A549 (cell line): ENCODE data around the gene AFF3. TPM values are rescaled to one million over a fixed set of nuclear protein-coding genes. Genes with fewer than 3 reads are reported as not detected.

ENCODE experiments used
- ATAC-seq, 2 experiments: fragments of 200-7000 bp in 1 of 2; fragments of >200 bp in 1 of 2; cut with Nextera tagmentation in 1 of 2; cut with Tn5 transposase in 1 of 2; 3 replicates each; pipeline versions ENCODE4 v1.8.0 to v1.9.1; 2018 to 2020; ENCODE audit warnings: mild to moderate bottlenecking in 1 of 2, moderate library complexity in 1 of 2
- CTCF ChIA-PET: fragments of 300-600 bp; sonication (Branson Sonifier 250); formaldehyde crosslinking; extraction: SDS; loops from one replicate; lab custom pipeline; 2021; ENCODE audit warnings: antibody characterized with exemption, inconsistent platforms; lab: Yijun Ruan, JAX
- POLR2A ChIA-PET: fragments of 350-600 bp; formaldehyde crosslinking; extraction: SDS; loops from one replicate; lab custom pipeline; 2021; ENCODE audit warnings: antibody characterized with exemption, inconsistent platforms; lab: Yijun Ruan, JAX
- DNase-seq, 2 experiments: peaks; one replicate each; pipeline versions ENCODE4 v3.0.0 to v3.0.0-alpha.2; 2011 to 2016; ENCODE audit warnings: low read depth in 1 of 2, low spot score in 1 of 2
- FAIRE-seq: peaks from 2 replicates; lab custom pipeline; 2011; peaks lifted over from hg19 to GRCh38; lab: Jason Lieb, UNC
- H3K27ac ChIP-seq, 2 experiments: fragments of >200 bp; sonication (Bioruptor Twin); formaldehyde crosslinking; 3 replicates each; pipeline ENCODE4 v1.5.1; 2016 to 2017
- H3K4me1 ChIP-seq: fragments of >200 bp; sonication (Bioruptor Twin); formaldehyde crosslinking; 3 replicates; pipeline ENCODE4 v1.6.1; 2016
- H3K4me2 ChIP-seq: fragments of >200 bp; sonication (Bioruptor Twin); formaldehyde crosslinking; 3 replicates; pipeline ENCODE4 v1.6.1; 2016
- H3K4me3 ChIP-seq: fragments of >200 bp; sonication (Bioruptor Twin); formaldehyde crosslinking; 3 replicates; pipeline ENCODE4 v1.5.1; 2016
- H3K9me3 ChIP-seq: fragments of >200 bp; sonication (Bioruptor Twin); formaldehyde crosslinking; 3 replicates; pipeline ENCODE4 v1.6.1; 2016
- CBX2 ChIP-seq: fragments of 200-600 bp; sonication (generic); IDR thresholded peaks from 2 replicates; pipeline ENCODE4 v1.6.1; 2016; ENCODE audit warnings: low read depth, mild to moderate bottlenecking, borderline replicate concordance
- CBX8 ChIP-seq: fragments of 200-600 bp; sonication (generic); IDR thresholded peaks from 2 replicates; pipeline ENCODE4 v1.6.1; 2016
- CHD2 ChIP-seq: fragments of 150-350 bp; IDR thresholded peaks from 2 replicates; pipeline ENCODE4 v1.6.1; 2014; ENCODE audit warnings: low read length; ENCODE audit not compliant: partially characterized antibody
- CTCF ChIP-seq: fragments of >200 bp; sonication (Bioruptor Twin); formaldehyde crosslinking; IDR thresholded peaks from 3 replicates; pipeline ENCODE4 v1.5.1; 2016
- ELK1 ChIP-seq: fragments of 150-350 bp; IDR thresholded peaks from 2 replicates; pipeline ENCODE4 v1.6.1; 2014; ENCODE audit warnings: low read depth, mild to moderate bottlenecking, low read length
- FOSB ChIP-seq: fragments of 250-450 bp; sonication (Bioruptor Pico); IDR thresholded peaks from 2 replicates; pipeline ENCODE4 v1.5.0; 2020; ENCODE audit warnings: mild to moderate bottlenecking, moderate library complexity
- HES2 ChIP-seq: fragments of >200 bp; sonication (Bioruptor Twin); formaldehyde crosslinking; IDR thresholded peaks from 2 replicates; pipeline ENCODE4 v1.6.1; 2016
- HEYL ChIP-seq: fragments of 250-450 bp; sonication (Bioruptor Pico); IDR thresholded peaks from 2 replicates; pipeline ENCODE4 v1.8.0; 2021; ENCODE audit warnings: mild to moderate bottlenecking, moderate library complexity
- HMGXB4 ChIP-seq: fragments of 250-450 bp; sonication (Bioruptor Pico); IDR thresholded peaks from 2 replicates; pipeline ENCODE4 v1.5.0; 2021; ENCODE audit warnings: mild to moderate bottlenecking, moderate library complexity, borderline replicate concordance
- KDM5A ChIP-seq: fragments of 200-600 bp; sonication (generic); IDR thresholded peaks from 2 replicates; pipeline ENCODE4 v1.6.1; 2016; ENCODE audit warnings: antibody characterized with exemption, mild to moderate bottlenecking
- MAX ChIP-seq: IDR thresholded peaks from 2 replicates; pipeline ENCODE4 v1.6.1; 2012
- MAZ ChIP-seq: fragments of 150-350 bp; IDR thresholded peaks from 2 replicates; pipeline ENCODE4 v1.6.1; 2014; ENCODE audit warnings: antibody characterized with exemption, low read depth, low read length, borderline replicate concordance
- NPAS2 ChIP-seq: fragments of 250-450 bp; sonication (Bioruptor Pico); IDR thresholded peaks from 2 replicates; pipeline ENCODE4 v1.8.0; 2022; ENCODE audit warnings: mild to moderate bottlenecking, moderate library complexity, borderline replicate concordance
- PHF8 ChIP-seq: fragments of 200-600 bp; sonication (generic); IDR thresholded peaks from 2 replicates; pipeline ENCODE4 v1.6.1; 2016; ENCODE audit warnings: low read depth, mild to moderate bottlenecking, antibody characterized with exemption, moderate library complexity, borderline replicate concordance
- POLR2A ChIP-seq: IDR thresholded peaks from 2 replicates; pipeline ENCODE4 v1.6.1; 2012; ENCODE audit warnings: mild to moderate bottlenecking, low read length
- POLR2AphosphoS2 ChIP-seq: conservative IDR thresholded peaks from 2 replicates; pipeline ENCODE4 v1.6.1; 2012; ENCODE audit warnings: low read length, improper control_type of control experiment, inconsistent platforms
- RAD21 ChIP-seq, 2 experiments: fragments of >200 bp in 1 of 2; sonication (Bioruptor Twin) in 1 of 2; formaldehyde crosslinking in 1 of 2; IDR thresholded peaks in 1 of 2; conservative IDR thresholded peaks in 1 of 2; 2 replicates in 1 of 2; 3 replicates in 1 of 2; pipeline ENCODE4 v1.6.1; 2012 to 2018; ENCODE audit warnings: inconsistent platforms in 1 of 2
- RFX5 ChIP-seq: fragments of 450-650 bp; IDR thresholded peaks from 2 replicates; pipeline ENCODE4 v1.7.1; 2014; ENCODE audit warnings: antibody characterized with exemption, mild to moderate bottlenecking, moderate library complexity
- USF2 ChIP-seq: fragments of 450-650 bp; IDR thresholded peaks from 2 replicates; pipeline ENCODE4 v1.6.1; 2014; ENCODE audit warnings: antibody characterized with exemption
- WGBS: methylation state at CpG from one replicate; pipeline ENCODE4 v1.1.6; 2017; ENCODE audit errors: missing lambda C conversion rate; 5-methylcytosine and 5-hydroxymethylcytosine counted together
- polyA plus RNA-seq, 4 experiments: library from polyadenylated mRNA; depleted of rRNA in 3 of 4; stranded (reverse); fragments of >200 nt; fragmentation: RNase III in 1 of 4; extraction: RNeasy Plus Mini Kit Qiagen cat#74134 plus additional on column Dnase treatment in 1 of 4; gene quantifications; 2 replicates in 3 of 4; 3 replicates in 1 of 4; pipeline ENCODE4 v1.2.3, GENCODE V29; 2011 to 2017

Gene AFF3
- polyA plus RNA-seq, 2 of the 4 experiments (the other 2 are of a cell fraction), result not detected

- no peak for FAIRE-seq
Observed at GRCh38 chr2:99694331-99694730, 448.1 kb downstream of the AFF3 start.

GRCh38 chr2:99692785-99693184 is 449.6 kb downstream of the AFF3 start:
- Histone ChIP-seq H3K4me1 (no peaks in the 10 kb centered on the region), H3K9me3 (no peaks in the 10 kb centered on the region), H3K27ac (no peak overlapping the region), H3K4me2 (no peak overlapping the region), H3K4me3 (no peak overlapping the region)
- 13% methylated on average over 1 of the region's 1 CpG for WGBS
- FAIRE-seq, result no peak
- ChIA-PET CTCF (no interaction called here), POLR2A (no interaction called here)
- no peak for DNase-seq
- peak in 1 of 2 experiments; percentile 33; a peak in 2 of 6 replicates for ATAC-seq
- no peak for TF ChIP-seq NPAS2 (CRISPR knock-in tag)
- no peak for TF ChIP-seq USF2
- TF ChIP-seq POLR2AphosphoS2, result no peak
- TF ChIP-seq ELK1, result no peak
- no peak for TF ChIP-seq MAZ
- TF ChIP-seq HEYL, result no peak
- no peak for TF ChIP-seq HES2
- no peak for TF ChIP-seq HMGXB4 (CRISPR knock-in tag)
- no peak for TF ChIP-seq PHF8
- no peak for TF ChIP-seq CBX8
- no peak for TF ChIP-seq RAD21 (conservative IDR thresholded peaks at IDR 0.05 in 1 of 2, IDR thresholded peaks at IDR 0.05 in 1 of 2)

More at GRCh38 chr2:99694331-99694730, 448.1 kb downstream of the AFF3 start:
- CTCF ChIA-PET, result no interaction called here
- POLR2A ChIA-PET, result no interaction called here
- TF ChIP-seq FOSB (CRISPR knock-in tag) (no peak), MAZ (no peak), CBX2 (no peak), MAX (no peak), CBX8 (no peak), POLR2A (no peak), CHD2 (no peak), KDM5A (no peak), RFX5 (no peak), CTCF (no peak)
- Histone ChIP-seq H3K4me3 (no peak overlapping the region), H3K9me3 (no peaks in the 10 kb centered on the region), H3K4me1 (no peaks in the 10 kb centered on the region), H3K4me2 (no peak overlapping the region), H3K27ac (no peak overlapping the region)
- ATAC-seq, result no peak
- no peak for DNase-seq
- WGBS, result 41% methylated on average over 7 of the region's 7 CpGs
